RWPE2 (cell line): ENCODE results near the gene NPR3.

Source experiments
- ATAC-seq: fragments of 200-7000 bp; cut with Tn5 transposase; 3 replicates; pipeline ENCODE4 v1.9.1; 2021; ENCODE audit warnings: low read depth
- DNase-seq: peaks from one replicate; pipeline ENCODE4 v3.0.0-alpha.2; 2020; ENCODE audit warnings: low spot score
- H3K27ac ChIP-seq: fragments of 450-650 bp; 2 replicates; pipeline ENCODE4 v1.5.1; 2017; ENCODE audit warnings: mild to moderate bottlenecking; ENCODE audit not compliant: poor library complexity, severe bottlenecking
- H3K27me3 ChIP-seq: fragments of 250-450 bp; sonication (Bioruptor Pico); 2 replicates; pipeline ENCODE4 v1.5.1; 2021; ENCODE audit warnings: mild to moderate bottlenecking, moderate library complexity; ENCODE audit not compliant: insufficient read depth, poor library complexity, severe bottlenecking
- H3K36me3 ChIP-seq: fragments of 250-450 bp; sonication (Bioruptor Pico); 2 replicates; pipeline ENCODE4 v1.5.1; 2020; ENCODE audit warnings: low read depth, mild to moderate bottlenecking, moderate library complexity
- H3K4me1 ChIP-seq: fragments of 250-450 bp; sonication (Bioruptor Pico); 2 replicates; pipeline ENCODE4 v1.5.1; 2021; ENCODE audit warnings: mild to moderate bottlenecking, moderate library complexity; ENCODE audit not compliant: insufficient read depth, poor library complexity, severe bottlenecking
- H3K4me3 ChIP-seq: fragments of 250-450 bp; sonication (Bioruptor Pico); 2 replicates; pipeline ENCODE4 v1.5.1; 2021; ENCODE audit warnings: mild to moderate bottlenecking, moderate library complexity; ENCODE audit not compliant: severe bottlenecking
- H3K9me3 ChIP-seq: fragments of 250-450 bp; sonication (Bioruptor Pico); 2 replicates; pipeline ENCODE4 v1.5.1; 2021; ENCODE audit warnings: mild to moderate bottlenecking, moderate library complexity; ENCODE audit not compliant: severe bottlenecking
- TF ChIP-seq, protein P1 (sequence below): fragments of 450-650 bp; IDR thresholded peaks from one replicate; pipeline ENCODE4 v1.5.1; 2017; ENCODE audit warnings: mild to moderate bottlenecking, moderate library complexity; ENCODE audit not compliant: poor library complexity, severe bottlenecking

NPR3 gene

DNA sequence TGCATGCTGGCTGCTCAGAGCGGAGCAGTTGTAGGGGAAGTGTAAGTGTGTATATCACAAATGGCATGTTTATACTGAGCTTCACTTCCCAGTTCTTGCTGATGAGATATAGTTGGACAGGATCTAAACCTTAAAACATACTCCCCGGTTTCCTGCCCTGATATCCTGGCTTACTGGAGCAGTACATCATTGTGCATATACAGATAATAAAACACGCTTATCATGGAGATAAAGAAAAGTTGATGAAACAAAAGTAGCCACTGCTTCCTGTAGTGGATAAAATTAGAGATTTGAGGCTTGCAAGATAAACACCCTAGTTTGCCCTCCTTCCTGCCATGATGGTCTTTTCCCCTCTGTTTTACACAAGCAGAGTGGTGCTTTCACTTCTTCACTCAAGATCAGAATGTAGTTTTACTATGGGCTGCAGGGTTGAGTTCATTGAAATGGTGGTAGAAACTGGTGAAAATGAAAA lies 15.0 kb downstream of the NPR3 start:
- no peak for ATAC-seq
- H3K9me3 ChIP-seq = no peaks in the 10 kb centered on the region
- no peak overlapping the region for H3K27ac ChIP-seq
- TF ChIP-seq, protein P1, sequence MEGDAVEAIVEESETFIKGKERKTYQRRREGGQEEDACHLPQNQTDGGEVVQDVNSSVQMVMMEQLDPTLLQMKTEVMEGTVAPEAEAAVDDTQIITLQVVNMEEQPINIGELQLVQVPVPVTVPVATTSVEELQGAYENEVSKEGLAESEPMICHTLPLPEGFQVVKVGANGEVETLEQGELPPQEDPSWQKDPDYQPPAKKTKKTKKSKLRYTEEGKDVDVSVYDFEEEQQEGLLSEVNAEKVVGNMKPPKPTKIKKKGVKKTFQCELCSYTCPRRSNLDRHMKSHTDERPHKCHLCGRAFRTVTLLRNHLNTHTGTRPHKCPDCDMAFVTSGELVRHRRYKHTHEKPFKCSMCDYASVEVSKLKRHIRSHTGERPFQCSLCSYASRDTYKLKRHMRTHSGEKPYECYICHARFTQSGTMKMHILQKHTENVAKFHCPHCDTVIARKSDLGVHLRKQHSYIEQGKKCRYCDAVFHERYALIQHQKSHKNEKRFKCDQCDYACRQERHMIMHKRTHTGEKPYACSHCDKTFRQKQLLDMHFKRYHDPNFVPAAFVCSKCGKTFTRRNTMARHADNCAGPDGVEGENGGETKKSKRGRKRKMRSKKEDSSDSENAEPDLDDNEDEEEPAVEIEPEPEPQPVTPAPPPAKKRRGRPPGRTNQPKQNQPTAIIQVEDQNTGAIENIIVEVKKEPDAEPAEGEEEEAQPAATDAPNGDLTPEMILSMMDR = no peak
- no peaks in the 10 kb centered on the region for H3K36me3 ChIP-seq
- no peaks in the 10 kb centered on the region for H3K27me3 ChIP-seq
- no peak for DNase-seq
- no peak overlapping the region for H3K4me3 ChIP-seq
- H3K4me1 ChIP-seq = no peaks in the 10 kb centered on the region

DNA sequence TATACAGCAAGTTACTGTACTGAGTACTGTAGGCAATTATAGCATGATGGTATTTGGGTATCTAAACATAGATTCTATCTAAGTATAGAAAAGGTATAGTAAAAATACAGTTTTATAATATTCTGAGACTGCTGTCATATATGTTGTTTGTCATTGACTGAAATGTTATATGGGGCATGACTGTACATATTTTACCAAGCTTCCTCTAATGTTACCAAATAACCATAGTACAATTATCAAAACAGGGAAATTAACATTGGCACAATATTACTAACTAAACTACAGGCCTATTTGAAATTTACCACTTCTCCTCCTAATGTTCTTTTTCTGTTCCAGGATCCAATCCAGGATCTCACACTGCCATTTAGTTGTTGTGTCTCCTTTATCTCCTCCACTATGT lies 18.5 kb downstream of the NPR3 start:
- no peaks in the 10 kb centered on the region for H3K9me3 ChIP-seq
- H3K27ac ChIP-seq = no peak overlapping the region
- H3K4me1 ChIP-seq = no peaks in the 10 kb centered on the region
- no peak overlapping the region for H3K4me3 ChIP-seq
- ATAC-seq = no peak
- H3K36me3 ChIP-seq = no peaks in the 10 kb centered on the region
- H3K27me3 ChIP-seq = no peaks in the 10 kb centered on the region
- TF ChIP-seq, protein P1 = no peak
- no peak for DNase-seq

DNA sequence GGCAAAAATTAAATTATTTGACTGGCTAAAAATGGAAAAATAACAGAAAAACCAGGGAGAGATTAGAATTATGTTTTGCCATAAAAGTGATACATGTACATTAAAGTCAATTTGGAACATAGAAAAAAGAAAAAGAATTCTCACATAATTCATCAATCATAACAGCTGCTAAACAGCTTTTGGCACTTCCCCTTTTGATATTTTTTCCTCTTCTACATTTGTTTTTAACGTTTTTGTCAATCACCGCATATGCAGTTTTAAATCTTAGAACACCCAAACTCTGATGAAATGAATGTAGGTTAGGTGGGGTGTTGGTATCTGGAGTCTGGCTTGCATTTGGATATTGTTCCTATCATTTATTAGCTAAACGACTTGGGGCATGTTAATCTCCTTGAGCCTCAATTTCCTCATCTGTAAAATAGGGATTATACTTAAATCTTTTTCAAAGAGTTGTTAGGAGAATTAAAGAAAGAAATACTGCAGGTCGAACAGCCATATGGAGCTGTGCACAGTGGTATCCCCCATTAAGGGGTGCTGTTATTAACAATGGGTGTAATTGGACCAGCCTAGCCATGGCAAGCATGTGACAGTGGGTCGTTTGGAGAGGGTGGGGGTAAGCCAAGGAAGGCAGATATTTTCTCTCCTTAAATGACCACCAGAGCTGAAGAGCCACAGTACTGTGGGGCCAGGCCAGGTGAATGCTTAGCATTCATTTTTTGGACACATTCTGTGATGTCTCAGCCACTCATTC lies 22.6 kb downstream of the NPR3 start:
- no peaks in the 10 kb centered on the region for H3K4me1 ChIP-seq
- no peak overlapping the region for H3K27ac ChIP-seq
- no peaks in the 10 kb centered on the region for H3K9me3 ChIP-seq
- no peaks in the 10 kb centered on the region for H3K36me3 ChIP-seq
- ATAC-seq (no peak), DNase-seq (no peak)
- H3K4me3 ChIP-seq = no peak overlapping the region
- TF ChIP-seq, protein P1 = no peak
- H3K27me3 ChIP-seq = no peaks in the 10 kb centered on the region

DNA sequence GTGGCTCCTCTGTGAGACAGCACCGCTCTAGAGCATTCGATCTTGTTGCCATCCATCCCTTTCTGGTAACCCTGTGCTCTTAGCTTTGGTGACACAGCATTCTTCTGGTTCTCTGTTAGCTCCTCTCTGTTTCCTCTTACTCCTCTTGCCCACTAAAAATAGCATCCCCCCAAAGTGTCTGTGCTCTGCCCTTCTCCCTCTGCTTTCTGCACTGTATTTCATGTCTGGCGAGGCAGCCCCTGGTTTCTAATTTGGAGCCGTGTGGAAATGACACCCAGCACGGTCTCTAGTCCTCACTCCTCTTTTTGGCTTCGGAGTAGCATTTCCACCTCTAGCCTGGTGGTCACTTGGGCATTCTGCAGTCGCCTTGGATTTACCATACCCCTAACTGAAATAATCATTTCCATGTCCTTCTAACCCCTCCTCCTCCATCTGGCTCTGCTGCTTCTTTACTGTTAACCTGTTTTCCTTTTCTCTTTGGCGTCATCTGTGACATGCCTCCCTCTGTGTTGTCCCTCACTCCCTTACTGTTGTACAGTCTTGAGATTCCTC lies 23.8 kb downstream of the NPR3 start:
- Histone ChIP-seq H3K36me3 (no peaks in the 10 kb centered on the region), H3K4me3 (no peak overlapping the region), H3K9me3 (no peaks in the 10 kb centered on the region), H3K27ac (no peak overlapping the region), H3K27me3 (no peaks in the 10 kb centered on the region), H3K4me1 (no peaks in the 10 kb centered on the region)
- TF ChIP-seq, protein P1 = no peak
- ATAC-seq (no peak), DNase-seq (no peak)

DNA sequence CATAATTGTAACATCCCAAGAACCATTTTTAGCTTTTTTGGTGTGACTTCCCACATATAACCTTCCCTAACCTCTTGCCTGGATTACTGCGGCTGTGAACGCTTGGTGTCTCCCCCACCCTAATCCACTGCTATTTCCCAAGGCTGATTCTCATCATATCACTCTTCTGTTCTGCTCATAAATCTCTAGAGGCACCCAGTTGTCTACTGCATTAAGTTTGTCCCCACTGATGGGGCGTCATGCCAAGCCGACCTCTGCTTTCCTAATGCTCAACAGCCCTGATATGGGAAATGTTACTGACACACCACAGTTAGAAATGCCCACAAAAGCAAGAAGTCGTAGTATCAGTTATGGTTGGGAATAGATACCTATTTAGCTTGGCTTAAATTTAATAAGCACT lies 24.4 kb downstream of the NPR3 start:
- no peaks in the 10 kb centered on the region for H3K4me1 ChIP-seq
- DNase-seq = no peak
- H3K9me3 ChIP-seq = no peaks in the 10 kb centered on the region
- H3K27me3 ChIP-seq = no peaks in the 10 kb centered on the region
- TF ChIP-seq, protein P1 = no peak
- H3K27ac ChIP-seq = no peak overlapping the region
- ATAC-seq = no peak
- H3K36me3 ChIP-seq = no peaks in the 10 kb centered on the region
- H3K4me3 ChIP-seq = no peak overlapping the region
